Fibroblast of peridontal ligament (primary cell): ENCODE results near the gene EGR1.
"Not testable (repeated sequence)": the region's sequence is repeated elsewhere in the genome, so short reads cannot be mapped to it uniquely, and the experiment has no call there.

Source experiments
- DNase-seq: peaks from one replicate; pipeline ENCODE4 v3.0.0-alpha.2; 2010; ENCODE audit errors: extremely low read depth

EGR1 gene

DNA sequence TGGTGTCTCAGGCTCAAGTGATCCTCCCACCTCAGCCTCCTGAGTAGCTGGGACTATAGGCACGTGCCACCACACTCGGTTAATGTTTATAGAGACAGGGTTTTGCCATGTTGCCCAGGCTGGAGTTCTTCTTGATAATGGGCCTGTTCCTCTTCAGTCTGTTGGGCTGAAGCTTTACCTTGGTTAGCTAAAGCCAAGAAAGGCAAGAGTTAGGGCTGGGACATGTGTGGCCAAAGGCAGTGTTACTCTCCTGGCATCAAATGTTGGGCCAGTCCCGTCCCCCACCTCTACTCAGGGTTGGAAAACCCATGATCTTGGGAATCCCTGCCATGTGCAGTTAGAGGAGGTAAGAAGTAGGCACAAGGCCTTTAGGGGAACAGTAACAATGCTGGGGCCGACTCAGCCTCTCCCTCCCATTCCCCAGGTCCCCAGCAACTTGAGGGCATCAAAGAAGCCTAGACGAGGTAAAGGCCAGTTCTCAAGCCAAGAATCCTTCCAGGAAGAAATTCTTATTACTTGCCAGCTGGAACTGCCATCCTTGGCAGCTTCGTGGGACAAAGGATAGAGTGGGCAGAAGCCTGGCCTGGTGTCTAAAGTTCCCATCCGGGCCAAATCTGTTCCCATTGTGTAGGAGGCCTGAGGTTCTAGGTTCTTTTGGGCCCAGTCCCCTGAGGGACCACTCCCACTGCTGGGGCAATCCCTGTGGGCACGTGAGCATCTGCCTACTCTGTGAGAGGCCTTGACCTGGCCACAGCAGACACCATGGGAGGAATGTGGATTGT is 4.5 kb downstream of the EGR1 start:
- peak; percentile 90 for DNase-seq

- peak; percentile 89 for DNase-seq
Observed at GRCh38 chr5:138470322-138471051, 5.2 kb downstream of the EGR1 start.

DNA sequence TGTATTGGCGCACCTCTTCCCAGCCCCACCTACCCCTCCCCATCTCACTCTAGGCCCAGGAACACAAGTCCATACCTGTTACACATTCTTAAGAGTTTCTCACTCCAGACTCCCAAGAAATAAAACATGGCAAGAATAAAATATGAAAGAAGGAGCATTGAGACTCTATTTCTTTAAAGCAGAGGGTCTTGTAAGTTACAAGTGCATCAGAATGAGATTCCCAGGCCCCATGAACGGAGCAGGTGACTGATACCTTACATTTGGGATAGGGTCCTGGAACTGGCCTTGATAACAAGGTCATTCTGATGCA is 5.7 kb downstream of the EGR1 start:
- no peak for DNase-seq

GRCh38 chr5:138472353-138472752 is 7.1 kb downstream of the EGR1 start:
- DNase-seq: no peak

GRCh38 chr5:138473151-138473550 is 7.9 kb downstream of the EGR1 start:
- DNase-seq: not testable (repeated sequence)

DNA sequence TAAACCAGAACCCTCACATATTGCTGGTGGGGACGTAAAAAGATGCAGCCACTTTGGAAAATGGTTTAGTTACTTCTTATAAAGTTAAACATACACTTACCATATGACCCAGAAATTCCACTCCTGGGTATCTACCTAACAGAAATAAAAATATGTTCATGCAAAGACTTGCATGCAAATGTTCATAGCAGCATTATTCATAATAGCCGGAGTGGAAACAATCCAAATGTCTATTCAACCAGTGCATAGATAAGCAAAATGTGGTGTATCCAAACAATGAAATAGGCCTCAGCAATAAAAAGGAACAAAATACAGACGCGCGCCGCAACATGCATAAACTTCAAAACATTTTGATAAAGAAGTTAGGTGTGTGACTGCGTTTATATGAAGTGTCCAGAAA is 11.6 kb downstream of the EGR1 start:
- DNase-seq: no peak

DNA sequence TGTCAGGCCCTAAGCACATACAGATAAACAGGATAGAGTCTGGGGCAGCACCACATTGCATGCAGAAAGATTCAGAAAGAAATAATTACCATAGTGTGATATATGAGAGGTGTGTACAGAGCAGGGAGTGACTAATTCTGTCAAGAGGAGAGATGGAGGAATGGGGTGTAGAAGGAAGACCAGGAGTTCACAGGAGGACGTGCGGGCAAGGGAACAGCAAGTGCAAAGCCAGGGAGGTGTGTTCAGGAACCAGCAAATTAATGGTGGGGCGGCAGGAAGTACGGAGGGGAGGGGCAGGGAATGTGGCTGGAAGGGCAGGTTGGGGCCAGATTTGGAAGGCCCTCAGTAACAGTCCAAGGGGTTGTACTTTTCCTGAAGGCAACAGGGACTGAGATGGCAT is 17.4 kb downstream of the EGR1 start:
- DNase-seq: no peak

DNA sequence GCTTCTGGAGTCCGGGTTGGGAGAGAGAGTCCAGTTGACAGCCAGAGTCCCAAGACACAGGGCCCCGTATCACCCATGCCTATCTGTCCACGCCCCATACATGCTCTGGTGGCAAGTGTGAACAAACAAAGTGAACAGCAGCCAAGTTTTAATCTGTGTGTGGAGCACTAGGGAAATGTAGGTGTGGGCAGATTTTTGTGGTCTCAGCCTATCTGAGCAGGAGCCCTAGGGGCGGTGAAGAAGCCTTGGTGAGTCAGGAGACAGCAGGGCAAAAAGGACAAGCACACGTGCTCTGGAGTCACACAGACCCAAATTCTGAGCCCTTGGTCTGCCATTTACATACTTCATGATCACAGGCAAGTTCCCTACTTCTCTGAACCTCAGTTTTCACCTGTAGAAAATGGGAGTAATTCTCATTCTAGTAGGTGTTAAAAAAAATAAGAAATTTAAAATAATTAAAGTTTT is 23.2 kb downstream of the EGR1 start:
- DNase-seq: no peak

DNA sequence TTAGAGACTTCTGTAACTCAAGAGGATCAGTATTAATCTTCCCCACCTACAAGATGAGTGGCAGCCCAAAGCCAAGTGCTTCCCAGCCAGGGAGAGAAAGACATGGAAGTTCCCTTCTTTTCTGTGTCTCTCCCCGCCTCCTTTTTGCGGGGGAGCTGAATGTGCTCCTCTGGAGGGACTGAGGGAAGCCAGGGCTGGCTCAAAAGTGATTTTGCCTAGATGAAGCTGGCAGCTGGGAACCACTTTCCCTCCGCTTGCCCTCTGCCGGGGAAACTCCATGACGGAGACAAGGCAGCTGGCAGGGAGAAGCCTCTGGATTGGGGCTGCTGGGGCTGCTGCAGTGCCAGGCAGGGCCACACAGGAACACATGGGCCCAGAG is 24.4 kb downstream of the EGR1 start:
- no peak for DNase-seq

DNA sequence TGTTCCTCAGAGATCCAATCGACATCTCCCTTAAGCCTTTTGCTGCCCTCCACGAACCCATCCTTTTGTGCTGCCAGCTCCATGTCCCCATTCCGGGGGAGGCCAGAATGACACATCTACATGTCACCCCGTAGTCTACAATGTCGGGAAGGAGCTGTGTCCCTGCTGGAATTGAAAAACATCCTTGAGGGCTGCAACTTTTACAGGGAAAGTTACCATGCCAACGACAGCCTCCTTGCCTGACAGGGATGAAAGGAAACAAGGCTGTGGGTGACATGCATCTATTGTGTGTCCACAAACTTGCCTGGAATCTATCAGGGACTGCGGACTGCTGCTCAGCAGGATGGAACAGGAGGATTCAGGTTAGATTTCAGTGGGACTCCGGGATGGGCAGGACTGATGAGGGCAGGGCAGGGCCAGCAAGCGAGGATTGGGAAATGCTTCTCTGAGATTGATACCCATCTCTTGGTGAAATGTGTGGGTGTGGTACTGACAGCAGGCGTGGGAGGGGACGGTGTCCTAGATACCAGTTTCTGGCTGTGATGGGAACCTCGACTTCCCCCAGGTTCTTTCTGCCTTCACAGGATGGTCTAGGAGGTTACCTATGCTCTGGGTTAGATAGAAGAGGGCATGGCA is 25.5 kb downstream of the EGR1 start:
- DNase-seq: no peak

GRCh38 chr5:138491284-138491648 is 26.0 kb downstream of the EGR1 start:
- DNase-seq: no peak

DNA sequence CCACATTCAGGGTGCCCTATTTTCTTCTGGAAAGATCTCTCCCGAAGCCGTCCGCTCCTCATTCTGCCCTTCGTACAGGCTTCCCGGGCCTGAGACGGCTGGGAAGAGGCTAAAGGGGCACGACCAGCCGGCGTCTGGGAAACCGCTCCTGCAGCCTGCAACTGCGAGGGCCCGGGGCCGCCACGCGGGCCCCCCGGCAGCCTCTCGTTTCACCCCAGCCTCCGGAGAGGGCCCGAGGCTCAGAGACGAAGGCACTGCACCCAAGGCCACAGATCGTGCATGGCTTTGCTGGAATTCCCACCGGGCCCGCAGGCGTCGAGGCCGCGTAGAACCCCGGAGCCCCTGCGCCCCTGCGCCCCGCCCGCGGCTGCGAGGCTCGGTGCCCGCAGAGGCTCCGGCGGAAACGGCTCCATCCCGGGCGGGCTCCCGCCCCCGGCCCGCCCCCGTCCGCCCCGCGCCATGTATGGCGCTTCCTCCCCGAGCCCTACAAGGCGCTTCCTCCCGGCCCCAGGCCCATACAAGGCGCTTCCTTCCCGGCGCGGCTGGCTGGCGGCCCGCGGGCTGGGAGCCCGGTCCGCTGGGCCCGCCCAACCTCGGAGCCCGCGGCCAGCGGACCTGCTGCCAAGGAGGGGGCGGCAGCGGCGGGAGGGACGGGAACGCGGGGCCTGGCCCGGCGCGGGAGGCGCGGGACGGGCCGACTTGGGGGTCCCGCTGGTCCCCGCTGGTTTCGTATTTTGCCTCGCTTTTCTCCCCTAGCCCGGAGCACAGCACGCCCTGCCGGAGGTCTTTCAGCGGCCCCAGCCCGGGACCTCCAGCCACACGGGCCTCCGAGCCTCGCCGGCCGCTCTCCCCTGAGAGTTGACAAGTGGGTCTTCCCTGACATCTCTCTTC is 26.6 kb downstream of the EGR1 start:
- DNase-seq: peak; percentile 87

- no peak for DNase-seq
Observed at GRCh38 chr5:138492560-138493045, 27.3 kb downstream of the EGR1 start.

GRCh38 chr5:138495351-138495750 is 30.1 kb downstream of the EGR1 start:
- peak; percentile 23 for DNase-seq

DNA sequence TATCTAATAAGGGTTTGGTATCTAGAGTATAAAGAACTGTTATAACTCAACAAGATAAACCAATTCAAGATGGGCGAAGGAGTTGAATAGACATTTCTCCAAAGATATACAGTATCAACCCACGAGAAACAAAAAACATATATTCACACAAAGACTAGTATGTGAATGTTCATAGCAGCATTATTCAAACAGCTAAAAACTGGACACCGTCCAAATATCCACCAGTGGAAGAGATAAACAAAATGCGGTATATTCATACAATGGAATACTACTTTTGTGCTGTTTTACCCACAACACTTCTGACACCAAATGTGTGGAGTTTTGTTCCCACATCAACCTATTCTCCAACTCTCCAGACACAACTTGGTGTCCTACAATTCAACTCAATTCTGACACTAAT is 33.1 kb downstream of the EGR1 start:
- DNase-seq: no peak

DNA sequence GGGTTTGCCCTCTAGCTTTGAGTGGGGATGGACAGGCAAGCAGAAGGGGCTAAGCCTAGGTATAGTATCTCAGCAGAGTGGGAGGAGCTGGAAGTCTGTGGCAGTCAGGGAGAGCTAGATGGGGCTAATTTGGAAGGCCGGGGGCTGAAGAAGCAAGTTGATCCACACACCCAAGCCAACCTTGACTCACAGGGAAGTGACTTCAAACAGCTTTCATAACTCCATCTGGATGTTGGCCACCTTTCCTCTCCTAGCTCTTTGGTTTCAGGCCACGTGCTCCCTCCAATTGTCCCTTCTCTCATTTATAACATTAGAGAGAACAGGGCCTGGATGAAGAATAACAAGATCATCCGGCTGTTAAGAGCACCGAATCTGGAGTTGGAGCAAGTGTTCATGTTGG is 36.8 kb downstream of the EGR1 start:
- DNase-seq: no peak

GRCh38 chr5:138502521-138502920 is 37.2 kb downstream of the EGR1 start:
- DNase-seq: no peak

- DNase-seq: peak; percentile 82
Observed at GRCh38 chr5:138503487-138504270, 38.4 kb downstream of the EGR1 start.

DNA sequence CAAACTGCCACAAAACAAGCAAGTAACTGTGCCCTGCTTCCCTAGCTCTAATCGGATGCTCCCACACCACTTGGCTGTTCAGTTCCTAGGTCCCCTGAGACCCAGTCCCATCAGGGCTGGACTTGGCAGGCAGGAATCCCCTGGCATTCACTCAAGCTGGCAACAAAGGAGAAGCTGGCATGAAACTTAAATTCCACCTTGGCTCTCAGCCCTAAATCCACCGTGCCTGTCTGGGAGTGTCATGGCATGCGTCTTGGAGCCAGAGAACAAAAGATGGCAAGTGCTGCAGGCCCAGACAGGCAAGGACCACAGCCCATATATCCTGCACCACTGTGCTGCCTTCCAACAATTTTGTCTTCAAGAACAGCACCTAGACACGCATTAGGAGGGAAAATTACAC is 39.5 kb downstream of the EGR1 start:
- peak; percentile 35 for DNase-seq

DNA sequence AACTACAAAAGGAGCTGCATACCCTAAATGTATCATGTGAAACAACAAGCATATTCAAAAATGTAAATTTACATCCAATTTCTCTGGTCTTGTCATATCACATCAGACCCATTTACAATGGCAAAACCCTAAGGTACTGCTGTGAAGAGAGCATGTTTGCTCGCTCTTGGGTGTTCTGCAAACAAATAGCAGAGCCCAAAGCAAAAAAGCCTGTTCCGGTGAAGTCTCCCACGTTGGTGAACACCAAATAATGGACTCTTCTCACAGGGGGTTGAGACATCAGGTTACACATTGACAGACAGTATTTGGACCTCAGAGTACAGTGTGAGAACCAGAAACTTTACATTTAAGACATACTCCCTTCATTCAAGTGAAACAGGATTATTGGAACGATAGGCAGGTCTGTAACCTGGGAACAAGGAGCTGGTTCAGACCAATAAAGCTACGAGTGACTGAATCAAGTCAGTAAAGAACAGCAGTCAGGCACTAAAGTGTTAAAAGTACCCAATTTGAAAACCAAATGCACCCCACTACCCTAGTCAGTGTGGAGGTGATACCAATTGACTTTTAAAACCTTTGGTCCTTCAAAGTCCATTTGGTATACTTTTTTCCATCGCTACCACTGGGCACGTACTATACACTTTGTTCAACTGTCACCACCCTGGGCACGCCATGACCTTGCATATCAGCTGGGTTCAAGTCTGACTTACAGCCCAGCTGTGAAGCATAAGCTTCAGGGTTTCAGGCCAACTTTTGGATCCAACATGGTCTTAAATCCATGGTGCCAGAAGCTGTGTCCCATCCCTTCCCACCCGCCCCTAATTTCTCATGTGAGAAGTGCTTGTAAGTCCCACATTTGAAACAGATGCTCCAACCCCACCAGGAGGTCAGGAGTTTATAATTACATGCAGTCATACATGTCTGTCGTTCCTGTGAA is 41.4 kb downstream of the EGR1 start:
- no peak for DNase-seq
